WTC11 (cell line): ENCODE data around the gene ABAT. TPM values are rescaled to one million over a fixed set of nuclear protein-coding genes. Genes with fewer than 3 reads are reported as not detected.

Experiments used
- ATAC-seq: fragments of 200-7000 bp; cut with Tn5 transposase; 2 replicates; pipeline ENCODE4 v1.10.0; 2021; ENCODE audit warnings: mild to moderate bottlenecking, moderate library complexity
- CTCF ChIA-PET: fragments of 300-600 bp; sonication (Branson Sonifier 250); formaldehyde crosslinking; loops from one replicate; lab custom pipeline; 2021; ENCODE audit warnings: antibody characterized with exemption; lab: Charles Lee
- POLR2A ChIA-PET: fragments of 350-600 bp; sonication (Branson Sonifier 250); formaldehyde crosslinking; loops from one replicate; lab custom pipeline; 2021; ENCODE audit warnings: antibody characterized with exemption; lab: Charles Lee
- DNase-seq: peaks from one replicate; pipeline ENCODE4 v3.0.0; 2021; ENCODE audit warnings: low spot score
- H3K27ac Mint-ChIP-seq: 2 replicates; pipeline ENCODE4 v1.8.0; 2021; ENCODE audit warnings: mixed read lengths
- H3K27me3 Mint-ChIP-seq: 2 replicates; pipeline ENCODE4 v1.8.0; 2021; ENCODE audit warnings: low read depth, mild to moderate bottlenecking, moderate library complexity, mixed read lengths
- H3K36me3 Mint-ChIP-seq: 2 replicates; pipeline ENCODE4 v1.8.0; 2021; ENCODE audit warnings: mixed read lengths
- H3K4me1 Mint-ChIP-seq: 2 replicates; pipeline ENCODE4 v1.8.0; 2022; ENCODE audit warnings: mixed read lengths
- H3K4me3 Mint-ChIP-seq: 2 replicates; pipeline ENCODE4 v1.8.0; 2021; ENCODE audit warnings: mild to moderate bottlenecking, moderate library complexity, mixed read lengths
- H3K9me3 Mint-ChIP-seq: 2 replicates; pipeline ENCODE4 v1.8.0; 2021; ENCODE audit warnings: mixed read lengths
- CBFB ChIP-seq: sonication (generic); formaldehyde crosslinking; IDR thresholded peaks from 2 replicates; pipeline ENCODE4 v1.8.1; 2022; ENCODE audit warnings: mild to moderate bottlenecking, low read depth, missing genetic modification reagents
- ELF4 ChIP-seq: sonication (generic); formaldehyde crosslinking; IDR thresholded peaks from 2 replicates; pipeline ENCODE4 v1.8.1; 2022; ENCODE audit warnings: low read depth, mild to moderate bottlenecking, moderate library complexity, missing genetic modification reagents
- OVOL2 ChIP-seq: fragments of 250-450 bp; sonication (Bioruptor Pico); IDR thresholded peaks from 2 replicates; pipeline ENCODE4 v1.9.0; 2021; ENCODE audit warnings: mild to moderate bottlenecking, borderline replicate concordance
- SOX15 ChIP-seq: fragments of 250-450 bp; sonication (Bioruptor Pico); IDR thresholded peaks from 2 replicates; pipeline ENCODE4 v1.9.0; 2021; ENCODE audit warnings: mild to moderate bottlenecking
- total RNA-seq: library from RNA; stranded (reverse); gene quantifications from 3 replicates; pipeline ENCODE4 v1.2.3, GENCODE V29; 2021
- TF ChIP-seq, protein P1 (sequence below): sonication (generic); formaldehyde crosslinking; conservative IDR thresholded peaks from 2 replicates; pipeline ENCODE4 v1.8.1; 2023; ENCODE audit warnings: mild to moderate bottlenecking, low read depth, missing genetic modification reagents, moderate library complexity
- TF ChIP-seq, protein P2 (sequence below): fragments of 250-450 bp; sonication (Bioruptor Pico); IDR thresholded peaks from 2 replicates; pipeline ENCODE4 v1.9.0; 2021; ENCODE audit warnings: mild to moderate bottlenecking, borderline replicate concordance
- TF ChIP-seq, protein P3 (sequence below): sonication (generic); formaldehyde crosslinking; IDR thresholded peaks from 2 replicates; pipeline ENCODE4 v1.8.0; 2022; ENCODE audit warnings: mild to moderate bottlenecking, missing genetic modification reagents
- TF ChIP-seq, protein P4 (sequence below): sonication (generic); formaldehyde crosslinking; IDR thresholded peaks from 2 replicates; pipeline ENCODE4 v1.8.0; 2022; ENCODE audit warnings: mild to moderate bottlenecking, missing genetic modification reagents
- TF ChIP-seq, protein P5 (sequence below): fragments of 250-450 bp; sonication (Bioruptor Pico); IDR thresholded peaks from 2 replicates; pipeline ENCODE4 v1.9.0; 2021; ENCODE audit warnings: mild to moderate bottlenecking

ABAT gene
- total RNA-seq, 1 experiment from 2014 or later, result 6.6 TPM

DNA sequence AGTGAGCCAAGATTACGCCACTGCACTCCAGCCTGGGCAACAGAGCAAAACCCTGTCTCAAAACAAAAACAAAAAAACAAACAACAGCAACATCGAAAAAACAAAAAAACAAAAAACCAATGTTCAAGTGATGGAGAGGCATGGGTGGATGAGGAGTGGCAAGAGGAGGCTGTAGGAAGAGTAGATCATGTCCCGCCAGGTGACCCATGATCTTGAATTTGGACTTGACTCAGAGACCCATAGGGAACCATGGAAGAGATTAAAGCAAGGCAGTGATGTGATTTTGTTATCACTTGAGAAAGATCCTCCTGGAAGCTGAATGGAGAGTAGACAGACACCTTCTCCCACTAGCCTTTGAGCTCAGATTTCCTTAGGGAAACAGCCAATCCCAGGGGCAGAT lies 11.2 kb downstream of the ABAT start (continued):
- TF ChIP-seq, protein P1, sequence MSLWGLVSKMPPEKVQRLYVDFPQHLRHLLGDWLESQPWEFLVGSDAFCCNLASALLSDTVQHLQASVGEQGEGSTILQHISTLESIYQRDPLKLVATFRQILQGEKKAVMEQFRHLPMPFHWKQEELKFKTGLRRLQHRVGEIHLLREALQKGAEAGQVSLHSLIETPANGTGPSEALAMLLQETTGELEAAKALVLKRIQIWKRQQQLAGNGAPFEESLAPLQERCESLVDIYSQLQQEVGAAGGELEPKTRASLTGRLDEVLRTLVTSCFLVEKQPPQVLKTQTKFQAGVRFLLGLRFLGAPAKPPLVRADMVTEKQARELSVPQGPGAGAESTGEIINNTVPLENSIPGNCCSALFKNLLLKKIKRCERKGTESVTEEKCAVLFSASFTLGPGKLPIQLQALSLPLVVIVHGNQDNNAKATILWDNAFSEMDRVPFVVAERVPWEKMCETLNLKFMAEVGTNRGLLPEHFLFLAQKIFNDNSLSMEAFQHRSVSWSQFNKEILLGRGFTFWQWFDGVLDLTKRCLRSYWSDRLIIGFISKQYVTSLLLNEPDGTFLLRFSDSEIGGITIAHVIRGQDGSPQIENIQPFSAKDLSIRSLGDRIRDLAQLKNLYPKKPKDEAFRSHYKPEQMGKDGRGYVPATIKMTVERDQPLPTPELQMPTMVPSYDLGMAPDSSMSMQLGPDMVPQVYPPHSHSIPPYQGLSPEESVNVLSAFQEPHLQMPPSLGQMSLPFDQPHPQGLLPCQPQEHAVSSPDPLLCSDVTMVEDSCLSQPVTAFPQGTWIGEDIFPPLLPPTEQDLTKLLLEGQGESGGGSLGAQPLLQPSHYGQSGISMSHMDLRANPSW, result no peak
- TF ChIP-seq, protein P2, sequence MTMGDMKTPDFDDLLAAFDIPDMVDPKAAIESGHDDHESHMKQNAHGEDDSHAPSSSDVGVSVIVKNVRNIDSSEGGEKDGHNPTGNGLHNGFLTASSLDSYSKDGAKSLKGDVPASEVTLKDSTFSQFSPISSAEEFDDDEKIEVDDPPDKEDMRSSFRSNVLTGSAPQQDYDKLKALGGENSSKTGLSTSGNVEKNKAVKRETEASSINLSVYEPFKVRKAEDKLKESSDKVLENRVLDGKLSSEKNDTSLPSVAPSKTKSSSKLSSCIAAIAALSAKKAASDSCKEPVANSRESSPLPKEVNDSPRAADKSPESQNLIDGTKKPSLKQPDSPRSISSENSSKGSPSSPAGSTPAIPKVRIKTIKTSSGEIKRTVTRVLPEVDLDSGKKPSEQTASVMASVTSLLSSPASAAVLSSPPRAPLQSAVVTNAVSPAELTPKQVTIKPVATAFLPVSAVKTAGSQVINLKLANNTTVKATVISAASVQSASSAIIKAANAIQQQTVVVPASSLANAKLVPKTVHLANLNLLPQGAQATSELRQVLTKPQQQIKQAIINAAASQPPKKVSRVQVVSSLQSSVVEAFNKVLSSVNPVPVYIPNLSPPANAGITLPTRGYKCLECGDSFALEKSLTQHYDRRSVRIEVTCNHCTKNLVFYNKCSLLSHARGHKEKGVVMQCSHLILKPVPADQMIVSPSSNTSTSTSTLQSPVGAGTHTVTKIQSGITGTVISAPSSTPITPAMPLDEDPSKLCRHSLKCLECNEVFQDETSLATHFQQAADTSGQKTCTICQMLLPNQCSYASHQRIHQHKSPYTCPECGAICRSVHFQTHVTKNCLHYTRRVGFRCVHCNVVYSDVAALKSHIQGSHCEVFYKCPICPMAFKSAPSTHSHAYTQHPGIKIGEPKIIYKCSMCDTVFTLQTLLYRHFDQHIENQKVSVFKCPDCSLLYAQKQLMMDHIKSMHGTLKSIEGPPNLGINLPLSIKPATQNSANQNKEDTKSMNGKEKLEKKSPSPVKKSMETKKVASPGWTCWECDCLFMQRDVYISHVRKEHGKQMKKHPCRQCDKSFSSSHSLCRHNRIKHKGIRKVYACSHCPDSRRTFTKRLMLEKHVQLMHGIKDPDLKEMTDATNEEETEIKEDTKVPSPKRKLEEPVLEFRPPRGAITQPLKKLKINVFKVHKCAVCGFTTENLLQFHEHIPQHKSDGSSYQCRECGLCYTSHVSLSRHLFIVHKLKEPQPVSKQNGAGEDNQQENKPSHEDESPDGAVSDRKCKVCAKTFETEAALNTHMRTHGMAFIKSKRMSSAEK, result no peak
- TF ChIP-seq, protein P3, sequence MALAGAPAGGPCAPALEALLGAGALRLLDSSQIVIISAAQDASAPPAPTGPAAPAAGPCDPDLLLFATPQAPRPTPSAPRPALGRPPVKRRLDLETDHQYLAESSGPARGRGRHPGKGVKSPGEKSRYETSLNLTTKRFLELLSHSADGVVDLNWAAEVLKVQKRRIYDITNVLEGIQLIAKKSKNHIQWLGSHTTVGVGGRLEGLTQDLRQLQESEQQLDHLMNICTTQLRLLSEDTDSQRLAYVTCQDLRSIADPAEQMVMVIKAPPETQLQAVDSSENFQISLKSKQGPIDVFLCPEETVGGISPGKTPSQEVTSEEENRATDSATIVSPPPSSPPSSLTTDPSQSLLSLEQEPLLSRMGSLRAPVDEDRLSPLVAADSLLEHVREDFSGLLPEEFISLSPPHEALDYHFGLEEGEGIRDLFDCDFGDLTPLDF (CRISPR knock-in tag), result no peak
- TF ChIP-seq SOX15 (CRISPR knock-in tag), result no peak
- no peak for TF ChIP-seq ELF4 (CRISPR knock-in tag)

DNA sequence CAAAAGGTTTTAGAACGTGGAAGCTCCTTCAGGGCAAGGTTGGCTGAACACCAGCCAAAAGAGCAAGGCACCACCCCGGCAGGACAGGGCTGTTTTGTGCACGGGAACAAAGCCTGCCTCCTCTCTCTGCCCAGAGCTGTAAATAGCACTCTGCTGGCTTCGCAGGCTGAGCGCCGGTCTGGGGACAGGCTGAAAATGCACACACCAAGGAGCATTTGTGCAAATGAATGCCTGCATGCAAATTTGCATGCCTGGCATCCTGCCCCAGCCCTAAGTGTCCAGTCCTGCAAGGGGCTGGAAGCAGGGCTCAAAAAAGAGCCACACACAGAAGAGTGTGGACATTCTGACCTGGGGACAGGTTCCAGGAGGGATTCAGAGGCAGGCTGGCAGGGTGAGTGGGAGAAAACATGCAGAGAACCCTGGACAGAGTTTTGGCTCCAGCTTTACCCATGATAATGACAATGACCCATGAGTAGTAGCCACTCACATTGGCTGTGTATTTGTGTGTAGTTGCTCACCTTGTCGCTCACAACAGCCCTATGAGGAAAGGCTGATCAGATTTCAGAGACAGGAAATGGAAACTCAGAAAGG lies 11.7 kb downstream of the ABAT start:
- ATAC-seq (peak; percentile 84), DNase-seq (peak; percentile 29)
- Mint-ChIP-seq H3K9me3 (peaks cover 16% of the 10 kb centered on the region), H3K36me3 (peaks cover 8% of the 10 kb centered on the region), H3K27me3 (no peaks in the 10 kb centered on the region; the same call in 1 of the 2 replicates), H3K4me3 (no peak overlapping the region), H3K27ac (no peak overlapping the region), H3K4me1 (peaks cover 16% of the 10 kb centered on the region)
- no peak for TF ChIP-seq CBFB (CRISPR knock-in tag)
- TF ChIP-seq, protein P2, result no peak
- TF ChIP-seq OVOL2, result no peak
- CTCF ChIA-PET, result interaction anchor here (0.7 to 1.1 kb wide), 3 partner anchors 111 to 327 kb away, joined by 3 read pairs; partner anchors contain the start of genes PMM2 and TMEM186
- POLR2A ChIA-PET, result no interaction called here

DNA sequence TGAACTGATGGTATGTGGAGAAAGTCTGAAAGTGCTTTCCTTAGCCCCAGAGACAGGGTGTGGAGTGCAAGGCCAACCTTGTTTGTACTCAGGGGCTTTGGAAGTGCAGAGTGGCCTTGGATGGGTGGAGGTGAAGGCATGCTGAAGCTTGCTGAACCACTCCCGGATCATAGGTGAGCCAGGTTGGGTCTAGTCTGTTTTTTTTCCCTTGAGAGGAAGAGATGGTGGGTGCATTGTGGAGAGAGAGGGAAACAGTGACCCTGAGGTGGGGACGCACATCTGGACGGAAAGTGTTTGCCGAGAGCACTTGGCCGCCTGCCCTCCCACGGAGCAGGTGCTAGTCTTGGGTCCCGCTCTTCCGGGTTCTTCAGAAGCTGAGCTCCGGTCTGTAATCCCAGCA lies 12.5 kb downstream of the ABAT start:
- ChIA-PET POLR2A (no interaction called here), CTCF (interaction anchor here (0.6 to 1.4 kb wide), 3 partner anchors 19 to 120 kb away, joined by 3 to 5 read pairs (median 4); no protein-coding TSS in a partner anchor)
- TF ChIP-seq, protein P4, sequence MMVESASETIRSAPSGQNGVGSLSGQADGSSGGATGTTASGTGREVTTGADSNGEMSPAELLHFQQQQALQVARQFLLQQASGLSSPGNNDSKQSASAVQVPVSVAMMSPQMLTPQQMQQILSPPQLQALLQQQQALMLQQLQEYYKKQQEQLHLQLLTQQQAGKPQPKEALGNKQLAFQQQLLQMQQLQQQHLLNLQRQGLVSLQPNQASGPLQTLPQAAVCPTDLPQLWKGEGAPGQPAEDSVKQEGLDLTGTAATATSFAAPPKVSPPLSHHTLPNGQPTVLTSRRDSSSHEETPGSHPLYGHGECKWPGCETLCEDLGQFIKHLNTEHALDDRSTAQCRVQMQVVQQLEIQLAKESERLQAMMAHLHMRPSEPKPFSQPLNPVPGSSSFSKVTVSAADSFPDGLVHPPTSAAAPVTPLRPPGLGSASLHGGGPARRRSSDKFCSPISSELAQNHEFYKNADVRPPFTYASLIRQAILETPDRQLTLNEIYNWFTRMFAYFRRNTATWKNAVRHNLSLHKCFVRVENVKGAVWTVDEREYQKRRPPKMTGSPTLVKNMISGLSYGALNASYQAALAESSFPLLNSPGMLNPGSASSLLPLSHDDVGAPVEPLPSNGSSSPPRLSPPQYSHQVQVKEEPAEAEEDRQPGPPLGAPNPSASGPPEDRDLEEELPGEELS (CRISPR knock-in tag), result no peak
- TF ChIP-seq, protein P5, sequence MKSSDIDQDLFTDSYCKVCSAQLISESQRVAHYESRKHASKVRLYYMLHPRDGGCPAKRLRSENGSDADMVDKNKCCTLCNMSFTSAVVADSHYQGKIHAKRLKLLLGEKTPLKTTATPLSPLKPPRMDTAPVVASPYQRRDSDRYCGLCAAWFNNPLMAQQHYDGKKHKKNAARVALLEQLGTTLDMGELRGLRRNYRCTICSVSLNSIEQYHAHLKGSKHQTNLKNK (CRISPR knock-in tag), result no peak
- ATAC-seq (no peak), DNase-seq (no peak)
- H3K27ac Mint-ChIP-seq, result 0 out of 2 replicates have a peak overlapping the region, but pooled peaks have one; percentile 21
- peaks cover 18% of the 10 kb centered on the region for H3K4me1 Mint-ChIP-seq
- H3K27me3 Mint-ChIP-seq, result no peaks in the 10 kb centered on the region; the same call in 1 of the 2 replicates
- H3K4me3 Mint-ChIP-seq, result no peak overlapping the region
- H3K36me3 Mint-ChIP-seq, result peaks cover 8% of the 10 kb centered on the region
- H3K9me3 Mint-ChIP-seq, result peaks cover 16% of the 10 kb centered on the region
